Neural progenitor cell (in vitro differentiated cells): Measurements from ENCODE around the gene FREM1.

Experiments
- CTCF ChIP-seq: fragments of 200-600 bp; sonication (generic); IDR thresholded peaks from 2 replicates; pipeline ENCODE4 v1.5.1; 2017; ENCODE audit warnings: antibody characterized with exemption, mild to moderate bottlenecking
- EZH2 ChIP-seq: fragments of 200-600 bp; sonication (generic); IDR thresholded peaks from 2 replicates; pipeline ENCODE4 v1.6.1; 2017; ENCODE audit warnings: antibody characterized with exemption, mild to moderate bottlenecking, moderate library complexity
- EZH2phosphoT487 ChIP-seq: fragments of 200-600 bp; sonication (generic); IDR thresholded peaks from 2 replicates; pipeline ENCODE4 v1.6.1; 2017; ENCODE audit warnings: antibody characterized with exemption

GRCh38 chr9:14749741-14750211, 160.5 kb downstream of the FREM1 start:
- TF ChIP-seq CTCF, result no peak
- TF ChIP-seq EZH2, result no peak
- no peak for TF ChIP-seq EZH2phosphoT487
